K562 (cell line): ENCODE data around the gene CCDC137. TPM values are rescaled to one million over a fixed set of nuclear protein-coding genes. Genes with fewer than 3 reads are reported as not detected.

Source experiments
- ASH1L ChIP-seq: fragments of 450-650 bp; IDR thresholded peaks from 2 replicates; pipeline ENCODE4 v1.6.1; 2018; ENCODE audit warnings: borderline replicate concordance, mild to moderate bottlenecking, low read depth; ENCODE audit not compliant: partially characterized antibody
- CAMTA2 ChIP-seq: fragments of 250-450 bp; sonication (Bioruptor Pico); conservative IDR thresholded peaks from 2 replicates; pipeline ENCODE4 v1.5.1; 2022
- MIER1 ChIP-seq: fragments of 450-650 bp; IDR thresholded peaks from 2 replicates; pipeline ENCODE4 v1.6.1; 2016; ENCODE audit warnings: antibody characterized with exemption, mild to moderate bottlenecking, low read depth
- SMARCA4 ChIP-seq: fragments of 450-650 bp; IDR thresholded peaks from 2 replicates; pipeline ENCODE4 v1.6.1; 2016
- SNAPC5 ChIP-seq: fragments of 250-450 bp; sonication (Bioruptor Pico); IDR thresholded peaks from 2 replicates; pipeline ENCODE4 v1.8.0; 2021; ENCODE audit warnings: moderate library complexity, mild to moderate bottlenecking, inconsistent platforms
- SPI1 ChIP-seq: IDR thresholded peaks from 2 replicates; pipeline ENCODE4 v1.6.1; 2011; ENCODE audit warnings: low read depth, low read length, control low read depth, borderline replicate concordance
- ZBTB17 ChIP-seq: fragments of 450-650 bp; formaldehyde crosslinking; IDR thresholded peaks from 2 replicates; pipeline ENCODE4 v1.4.0; 2020; ENCODE audit warnings: mild to moderate bottlenecking
- ZNF217 ChIP-seq: sonication (generic); formaldehyde crosslinking; IDR thresholded peaks from 2 replicates; pipeline ENCODE4 v1.8.0; 2022; ENCODE audit warnings: mild to moderate bottlenecking, missing genetic modification reagents
- polyA plus RNA-seq, 8 experiments: library from polyadenylated mRNA; depleted of rRNA in 4 of 8; stranded (reverse) in 5 of 8; unstranded in 3 of 8; fragments of >200 nt; fragmentation: Nextera tagmentation in 2 of 8; fragmentation: Illumina TruSeq in 1 of 8; extraction: Ambion mirVana in 2 of 8; extraction: Trizol in 1 of 8; gene quantifications; 2 replicates each; pipeline versions ENCODE4 v1.2.1 to v1.2.3, GENCODE V29; 2011 to 2014; ENCODE audit warnings: inconsistent platforms in 1 of 8, missing spikeins in 1 of 8
- total RNA-seq, 7 experiments: library from RNA; depleted of rRNA in 6 of 7; stranded (reverse); fragments of >200 nt in 6 of 7; fragmentation: Illumina TruSeq in 2 of 7; extraction: Trizol in 2 of 7; gene quantifications; 2 replicates each; pipeline versions ENCODE4 v1.2.1 to v1.2.3, GENCODE V29; 2011 to 2021; ENCODE audit warnings: low replicate concordance in 1 of 7
- TF ChIP-seq, protein P1 (sequence below), 2 experiments: fragments of 450-650 bp in 1 of 2; sonication (generic) in 1 of 2; formaldehyde crosslinking in 1 of 2; IDR thresholded peaks; 2 replicates each; pipeline versions ENCODE4 v1.7.1 to v1.9.0; 2016 to 2022; ENCODE audit warnings: inconsistent platforms in 1 of 2, mild to moderate bottlenecking in 1 of 2, missing genetic modification reagents in 1 of 2
- TF ChIP-seq, protein P2 (sequence below): sonication (generic); formaldehyde crosslinking; IDR thresholded peaks from 2 replicates; pipeline ENCODE4 v1.8.1; 2023; ENCODE audit warnings: missing genetic modification reagents, mild to moderate bottlenecking, borderline replicate concordance

CCDC137 gene
- total and polyA plus RNA-seq, 9 of the 15 experiments (the other 6 are each of a cell fraction or from before 2014, with no cell fraction given): 2.3 to 68.1 (median 38.3) TPM

DNA sequence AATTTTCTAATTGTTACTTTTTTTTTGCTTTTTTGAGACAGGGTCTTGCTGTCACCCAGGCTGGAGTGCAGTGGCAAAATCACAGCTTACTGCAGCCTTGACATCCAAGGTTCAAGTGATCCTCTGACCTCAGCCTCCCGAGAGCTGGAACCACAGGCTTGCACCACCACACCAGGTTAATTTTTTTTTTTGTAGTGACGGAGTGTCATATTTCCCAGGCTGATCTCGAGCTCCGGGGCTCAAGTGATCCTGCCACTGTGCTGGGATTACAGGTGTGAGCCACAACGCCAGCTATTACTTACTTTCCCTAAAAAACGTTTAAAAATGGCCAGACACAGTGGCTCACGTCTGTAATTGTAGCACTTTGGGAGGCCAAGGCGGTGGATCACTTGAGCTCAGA is 36.3 kb upstream of the CCDC137 start (continued):
- TF ChIP-seq, protein P1, sequence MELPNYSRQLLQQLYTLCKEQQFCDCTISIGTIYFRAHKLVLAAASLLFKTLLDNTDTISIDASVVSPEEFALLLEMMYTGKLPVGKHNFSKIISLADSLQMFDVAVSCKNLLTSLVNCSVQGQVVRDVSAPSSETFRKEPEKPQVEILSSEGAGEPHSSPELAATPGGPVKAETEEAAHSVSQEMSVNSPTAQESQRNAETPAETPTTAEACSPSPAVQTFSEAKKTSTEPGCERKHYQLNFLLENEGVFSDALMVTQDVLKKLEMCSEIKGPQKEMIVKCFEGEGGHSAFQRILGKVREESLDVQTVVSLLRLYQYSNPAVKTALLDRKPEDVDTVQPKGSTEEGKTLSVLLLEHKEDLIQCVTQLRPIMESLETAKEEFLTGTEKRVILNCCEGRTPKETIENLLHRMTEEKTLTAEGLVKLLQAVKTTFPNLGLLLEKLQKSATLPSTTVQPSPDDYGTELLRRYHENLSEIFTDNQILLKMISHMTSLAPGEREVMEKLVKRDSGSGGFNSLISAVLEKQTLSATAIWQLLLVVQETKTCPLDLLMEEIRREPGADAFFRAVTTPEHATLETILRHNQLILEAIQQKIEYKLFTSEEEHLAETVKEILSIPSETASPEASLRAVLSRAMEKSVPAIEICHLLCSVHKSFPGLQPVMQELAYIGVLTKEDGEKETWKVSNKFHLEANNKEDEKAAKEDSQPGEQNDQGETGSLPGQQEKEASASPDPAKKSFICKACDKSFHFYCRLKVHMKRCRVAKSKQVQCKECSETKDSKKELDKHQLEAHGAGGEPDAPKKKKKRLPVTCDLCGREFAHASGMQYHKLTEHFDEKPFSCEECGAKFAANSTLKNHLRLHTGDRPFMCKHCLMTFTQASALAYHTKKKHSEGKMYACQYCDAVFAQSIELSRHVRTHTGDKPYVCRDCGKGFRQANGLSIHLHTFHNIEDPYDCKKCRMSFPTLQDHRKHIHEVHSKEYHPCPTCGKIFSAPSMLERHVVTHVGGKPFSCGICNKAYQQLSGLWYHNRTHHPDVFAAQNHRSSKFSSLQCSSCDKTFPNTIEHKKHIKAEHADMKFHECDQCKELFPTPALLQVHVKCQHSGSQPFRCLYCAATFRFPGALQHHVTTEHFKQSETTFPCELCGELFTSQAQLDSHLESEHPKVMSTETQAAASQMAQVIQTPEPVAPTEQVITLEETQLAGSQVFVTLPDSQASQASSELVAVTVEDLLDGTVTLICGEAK (IDR thresholded peaks at IDR 0.05): no peak
- TF ChIP-seq, protein P1 (CRISPR knock-in tag; IDR thresholded peaks at IDR 0.05): no peak
- no peak for TF ChIP-seq MIER1
- TF ChIP-seq ZNF217 (CRISPR knock-in tag): no peak
- no peak for TF ChIP-seq SMARCA4
- TF ChIP-seq ASH1L: no peak
- no peak for TF ChIP-seq CAMTA2 (CRISPR knock-in tag)
- TF ChIP-seq ZBTB17 (CRISPR knock-in tag): no peak
- TF ChIP-seq SNAPC5 (CRISPR knock-in tag): no peak
- TF ChIP-seq, protein P2, sequence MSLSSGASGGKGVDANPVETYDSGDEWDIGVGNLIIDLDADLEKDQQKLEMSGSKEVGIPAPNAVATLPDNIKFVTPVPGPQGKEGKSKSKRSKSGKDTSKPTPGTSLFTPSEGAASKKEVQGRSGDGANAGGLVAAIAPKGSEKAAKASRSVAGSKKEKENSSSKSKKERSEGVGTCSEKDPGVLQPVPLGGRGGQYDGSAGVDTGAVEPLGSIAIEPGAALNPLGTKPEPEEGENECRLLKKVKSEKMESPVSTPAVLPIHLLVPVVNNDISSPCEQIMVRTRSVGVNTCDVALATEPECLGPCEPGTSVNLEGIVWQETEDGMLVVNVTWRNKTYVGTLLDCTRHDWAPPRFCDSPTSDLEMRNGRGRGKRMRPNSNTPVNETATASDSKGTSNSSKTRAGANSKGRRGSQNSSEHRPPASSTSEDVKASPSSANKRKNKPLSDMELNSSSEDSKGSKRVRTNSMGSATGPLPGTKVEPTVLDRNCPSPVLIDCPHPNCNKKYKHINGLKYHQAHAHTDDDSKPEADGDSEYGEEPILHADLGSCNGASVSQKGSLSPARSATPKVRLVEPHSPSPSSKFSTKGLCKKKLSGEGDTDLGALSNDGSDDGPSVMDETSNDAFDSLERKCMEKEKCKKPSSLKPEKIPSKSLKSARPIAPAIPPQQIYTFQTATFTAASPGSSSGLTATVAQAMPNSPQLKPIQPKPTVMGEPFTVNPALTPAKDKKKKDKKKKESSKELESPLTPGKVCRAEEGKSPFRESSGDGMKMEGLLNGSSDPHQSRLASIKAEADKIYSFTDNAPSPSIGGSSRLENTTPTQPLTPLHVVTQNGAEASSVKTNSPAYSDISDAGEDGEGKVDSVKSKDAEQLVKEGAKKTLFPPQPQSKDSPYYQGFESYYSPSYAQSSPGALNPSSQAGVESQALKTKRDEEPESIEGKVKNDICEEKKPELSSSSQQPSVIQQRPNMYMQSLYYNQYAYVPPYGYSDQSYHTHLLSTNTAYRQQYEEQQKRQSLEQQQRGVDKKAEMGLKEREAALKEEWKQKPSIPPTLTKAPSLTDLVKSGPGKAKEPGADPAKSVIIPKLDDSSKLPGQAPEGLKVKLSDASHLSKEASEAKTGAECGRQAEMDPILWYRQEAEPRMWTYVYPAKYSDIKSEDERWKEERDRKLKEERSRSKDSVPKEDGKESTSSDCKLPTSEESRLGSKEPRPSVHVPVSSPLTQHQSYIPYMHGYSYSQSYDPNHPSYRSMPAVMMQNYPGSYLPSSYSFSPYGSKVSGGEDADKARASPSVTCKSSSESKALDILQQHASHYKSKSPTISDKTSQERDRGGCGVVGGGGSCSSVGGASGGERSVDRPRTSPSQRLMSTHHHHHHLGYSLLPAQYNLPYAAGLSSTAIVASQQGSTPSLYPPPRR (CRISPR knock-in tag): no peak
- TF ChIP-seq SPI1: no peak
- TF ChIP-seq, all 486 proteins: peak for 0
